ENCODE measurements around the gene NFATC4. TPM values are rescaled to one million over a fixed set of nuclear protein-coding genes. Genes with fewer than 3 reads are reported as not detected.
"Not testable (repeated sequence)": the region's sequence is repeated elsewhere in the genome, so short reads cannot be mapped to it uniquely, and the experiment has no call there.

Gene NFATC4
- total RNA-seq, 1 experiment from 2014 or later = 10.7 TPM

GRCh38 chr14:24382064-24382371, 14.0 kb downstream of the NFATC4 start:
- Mint-ChIP-seq H3K27me3 (ENCODE audit: unreplicated experiment) (no peaks in the 10 kb centered on the region), H3K9me3 (ENCODE audit: low read depth, unreplicated experiment) (no peaks in the 10 kb centered on the region), H3K4me1 (ENCODE audit: low read depth, unreplicated experiment) (no peaks in the 10 kb centered on the region), H3K36me3 (ENCODE audit: insufficient read depth, unreplicated experiment) (no peaks in the 10 kb centered on the region), H3K4me3 (ENCODE audit: low read depth, unreplicated experiment) (no peak overlapping the region), H3K27ac (ENCODE audit: unreplicated experiment) (no peak overlapping the region)
- no TSS peak for BruUV-seq (replicated peaks)
- TF ChIP-seq, protein P1, sequence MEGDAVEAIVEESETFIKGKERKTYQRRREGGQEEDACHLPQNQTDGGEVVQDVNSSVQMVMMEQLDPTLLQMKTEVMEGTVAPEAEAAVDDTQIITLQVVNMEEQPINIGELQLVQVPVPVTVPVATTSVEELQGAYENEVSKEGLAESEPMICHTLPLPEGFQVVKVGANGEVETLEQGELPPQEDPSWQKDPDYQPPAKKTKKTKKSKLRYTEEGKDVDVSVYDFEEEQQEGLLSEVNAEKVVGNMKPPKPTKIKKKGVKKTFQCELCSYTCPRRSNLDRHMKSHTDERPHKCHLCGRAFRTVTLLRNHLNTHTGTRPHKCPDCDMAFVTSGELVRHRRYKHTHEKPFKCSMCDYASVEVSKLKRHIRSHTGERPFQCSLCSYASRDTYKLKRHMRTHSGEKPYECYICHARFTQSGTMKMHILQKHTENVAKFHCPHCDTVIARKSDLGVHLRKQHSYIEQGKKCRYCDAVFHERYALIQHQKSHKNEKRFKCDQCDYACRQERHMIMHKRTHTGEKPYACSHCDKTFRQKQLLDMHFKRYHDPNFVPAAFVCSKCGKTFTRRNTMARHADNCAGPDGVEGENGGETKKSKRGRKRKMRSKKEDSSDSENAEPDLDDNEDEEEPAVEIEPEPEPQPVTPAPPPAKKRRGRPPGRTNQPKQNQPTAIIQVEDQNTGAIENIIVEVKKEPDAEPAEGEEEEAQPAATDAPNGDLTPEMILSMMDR (IDR thresholded peaks at IDR 0.05; ENCODE audit: unreplicated experiment) = no peak
- no peak for DNase-seq
- intact Hi-C loops (cut with micrococcal nuclease; ENCODE audit: unreplicated experiment) = no loop called here
- CTCF ChIA-PET = no interaction called here

- TF ChIP-seq, protein P1 (IDR thresholded peaks at IDR 0.05; ENCODE audit: unreplicated experiment) = no peak
- Mint-ChIP-seq H3K9me3 (ENCODE audit: low read depth, unreplicated experiment) (no peaks in the 10 kb centered on the region), H3K27me3 (ENCODE audit: unreplicated experiment) (no peaks in the 10 kb centered on the region), H3K27ac (ENCODE audit: unreplicated experiment) (no peak overlapping the region), H3K4me1 (ENCODE audit: low read depth, unreplicated experiment) (peaks cover 12% of the 10 kb centered on the region), H3K4me3 (ENCODE audit: low read depth, unreplicated experiment) (no peak overlapping the region), H3K36me3 (ENCODE audit: insufficient read depth, unreplicated experiment) (no peaks in the 10 kb centered on the region)
- intact Hi-C loops (cut with micrococcal nuclease; ENCODE audit: unreplicated experiment) = no loop called here
- DNase-seq = no peak
- no TSS peak for BruUV-seq (replicated peaks)
- CTCF ChIA-PET = interaction anchor here (0.6 kb wide), 1 partner anchor 249 kb away, joined by 4 read pairs; no protein-coding TSS in a partner anchor
These were observed 16.2 kb downstream of the NFATC4 start for GRCh38 chr14:24384169-24384568.

DNA sequence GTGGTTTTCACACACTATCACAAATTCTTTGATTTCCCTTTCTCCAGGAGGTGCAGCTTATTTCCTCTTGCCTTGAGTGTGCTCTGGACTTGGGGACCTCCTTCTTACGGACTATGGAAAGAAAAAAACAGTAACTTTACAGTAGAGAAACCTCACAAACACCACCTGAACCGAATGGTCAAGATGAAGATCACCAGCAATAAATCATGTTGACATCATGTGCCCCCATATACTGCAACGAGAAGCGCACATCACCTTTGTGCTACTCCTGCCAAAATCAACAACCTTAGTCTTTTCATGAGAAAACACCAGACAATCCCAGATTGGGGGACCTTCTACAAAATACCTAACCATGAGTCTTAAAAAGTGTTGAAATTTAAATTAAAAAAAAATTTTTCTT, 17.5 kb downstream of the NFATC4 start:
- Mint-ChIP-seq H3K27me3 (ENCODE audit: unreplicated experiment) (no peaks in the 10 kb centered on the region), H3K4me3 (ENCODE audit: low read depth, unreplicated experiment) (no peak overlapping the region), H3K9me3 (ENCODE audit: low read depth, unreplicated experiment) (no peaks in the 10 kb centered on the region), H3K4me1 (ENCODE audit: low read depth, unreplicated experiment) (peaks cover 13% of the 10 kb centered on the region), H3K36me3 (ENCODE audit: insufficient read depth, unreplicated experiment) (no peaks in the 10 kb centered on the region), H3K27ac (ENCODE audit: unreplicated experiment) (no peak overlapping the region)
- CTCF ChIA-PET = no interaction called here
- BruUV-seq (replicated peaks) = no TSS peak
- TF ChIP-seq, protein P1 (IDR thresholded peaks at IDR 0.05; ENCODE audit: unreplicated experiment) = no peak
- intact Hi-C loops (cut with micrococcal nuclease; ENCODE audit: unreplicated experiment) = no loop called here
- DNase-seq = no peak

GRCh38 chr14:24387009-24387345, 19.0 kb downstream of the NFATC4 start:
- no peak for DNase-seq
- intact Hi-C loops (cut with micrococcal nuclease; ENCODE audit: unreplicated experiment) = no loop called here

GRCh38 chr14:24387579-24387978, 19.6 kb downstream of the NFATC4 start:
- BruUV-seq (replicated peaks); H3K4me3 Mint-ChIP-seq (ENCODE audit: low read depth, unreplicated experiment): not testable (repeated sequence)

More at GRCh38 chr14:24387009-24387345, 19.0 kb downstream of the NFATC4 start:
- Mint-ChIP-seq H3K4me1 (ENCODE audit: low read depth, unreplicated experiment) (peaks cover 24% of the 10 kb centered on the region), H3K4me3 (ENCODE audit: low read depth, unreplicated experiment) (no peak overlapping the region), H3K36me3 (ENCODE audit: insufficient read depth, unreplicated experiment) (peaks cover 11% of the 10 kb centered on the region), H3K27ac (ENCODE audit: unreplicated experiment) (no peak overlapping the region), H3K9me3 (ENCODE audit: low read depth, unreplicated experiment) (no peaks in the 10 kb centered on the region), H3K27me3 (ENCODE audit: unreplicated experiment) (no peaks in the 10 kb centered on the region)
- CTCF ChIA-PET = no interaction called here
- BruUV-seq (replicated peaks) = no TSS peak
- TF ChIP-seq, protein P1 (IDR thresholded peaks at IDR 0.05; ENCODE audit: unreplicated experiment) = no peak

More at GRCh38 chr14:24387579-24387978, 19.6 kb downstream of the NFATC4 start:
- H3K9me3 Mint-ChIP-seq (ENCODE audit: low read depth, unreplicated experiment); H3K27ac Mint-ChIP-seq (ENCODE audit: unreplicated experiment); DNase-seq; intact Hi-C loops (cut with micrococcal nuclease; ENCODE audit: unreplicated experiment); CTCF ChIA-PET; H3K27me3 Mint-ChIP-seq (ENCODE audit: unreplicated experiment): not testable (repeated sequence)
- H3K4me1 Mint-ChIP-seq (ENCODE audit: low read depth, unreplicated experiment) = peaks cover 30% of the 10 kb centered on the region
- H3K36me3 Mint-ChIP-seq (ENCODE audit: insufficient read depth, unreplicated experiment) = peaks cover 16% of the 10 kb centered on the region
